ENCODE data around the gene NPIPB8. TPM values are rescaled to one million over a fixed set of nuclear protein-coding genes. Genes with fewer than 3 reads are reported as not detected.
"Not testable (repeated sequence)": the region's sequence is repeated elsewhere in the genome, so short reads cannot be mapped to it uniquely, and the experiment has no call there.

The NPIPB8 gene
- total RNA-seq, 1 donor from 2014 or later, result 4.4 TPM

DNA sequence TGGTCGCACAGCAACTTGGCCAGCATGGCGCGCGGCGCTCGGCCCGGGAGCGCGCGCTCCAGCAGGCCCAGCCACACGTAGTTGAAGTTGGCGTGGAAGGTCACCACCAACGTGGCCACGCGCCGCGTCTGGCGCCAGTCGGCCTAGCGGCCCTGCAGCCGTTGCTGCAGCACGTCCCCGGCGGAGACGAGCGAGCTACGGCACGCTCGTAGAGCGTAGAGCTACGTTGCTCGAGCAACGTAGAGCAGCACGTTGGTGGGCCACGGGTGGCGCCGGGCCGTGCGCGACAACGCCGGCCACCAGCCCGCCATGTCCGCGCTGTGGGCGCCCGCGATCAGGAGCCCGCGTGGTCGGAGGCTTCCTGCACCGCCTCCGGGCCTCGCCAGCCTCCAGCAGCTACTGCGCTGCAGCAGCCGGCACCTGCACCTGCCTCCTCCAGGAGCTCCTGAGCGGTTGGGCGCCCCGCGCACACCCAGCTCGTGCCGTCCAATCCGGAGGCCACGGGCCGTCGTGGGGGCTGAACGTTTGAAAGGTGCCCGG is 14.6 kb upstream of the NPIPB8 start:
- DNase-seq (ENCODE audit: low spot score), result no peak

- DNase-seq (ENCODE audit: low spot score), result not testable (repeated sequence)
These were observed 7.0 kb upstream of the NPIPB8 start for GRCh38 chr16:28630905-28631304.

GRCh38 chr16:28636093-28636823 is 1.6 kb upstream of the NPIPB8 start:
- DNase-seq (ENCODE audit: low spot score), result not testable (repeated sequence)

- not testable (repeated sequence) for DNase-seq (ENCODE audit: low spot score)
These were observed 494 bp downstream of the NPIPB8 start for GRCh38 chr16:28638359-28638758.

DNA sequence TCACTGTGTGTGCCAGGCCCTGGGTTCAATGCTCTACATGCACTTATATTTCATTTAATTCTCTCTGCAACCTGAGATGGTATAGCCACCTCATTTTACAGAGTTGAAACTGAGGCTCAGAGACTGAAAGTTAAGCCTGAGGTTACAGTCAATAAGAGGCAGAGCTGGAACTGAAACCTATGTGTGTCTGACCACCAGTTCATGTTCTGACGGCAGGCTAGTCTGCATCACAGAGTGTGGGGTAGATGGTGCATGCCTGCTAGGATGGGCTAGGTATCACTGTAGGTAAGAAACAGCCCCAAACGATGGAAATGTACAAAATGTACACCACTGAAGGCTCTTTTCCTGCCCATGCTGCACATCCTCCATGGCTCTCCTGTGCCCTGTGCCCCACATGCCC is 2.1 kb downstream of the NPIPB8 start:
- DNase-seq (ENCODE audit: low spot score), result not testable (repeated sequence)

DNA sequence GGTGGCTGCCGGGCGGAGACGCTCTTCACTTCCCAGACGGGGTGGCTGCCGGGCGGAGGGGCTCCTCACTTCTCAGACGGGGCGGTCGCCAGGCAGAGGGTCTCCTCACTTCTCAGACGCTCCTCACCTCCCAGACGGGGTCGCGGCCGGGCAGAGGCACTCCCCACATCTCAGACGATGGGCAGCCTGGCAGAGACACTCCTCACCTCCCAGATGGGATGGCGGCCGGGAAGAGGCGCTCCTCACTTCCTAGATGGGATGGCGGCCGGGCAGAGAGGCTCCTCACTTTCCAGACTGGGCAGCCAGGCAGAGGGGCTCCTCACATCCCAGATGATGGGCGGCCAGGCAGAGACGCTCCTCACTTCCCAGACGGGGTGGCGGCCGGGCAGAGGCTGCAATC is 28.4 kb downstream of the NPIPB8 start:
- not testable (repeated sequence) for DNase-seq (ENCODE audit: low spot score)

GRCh38 chr16:28667480-28667879 is 29.6 kb downstream of the NPIPB8 start:
- not testable (repeated sequence) for DNase-seq (ENCODE audit: low spot score)

GRCh38 chr16:28668199-28668598 is 30.3 kb downstream of the NPIPB8 start:
- DNase-seq (ENCODE audit: low spot score), result not testable (repeated sequence)

DNA sequence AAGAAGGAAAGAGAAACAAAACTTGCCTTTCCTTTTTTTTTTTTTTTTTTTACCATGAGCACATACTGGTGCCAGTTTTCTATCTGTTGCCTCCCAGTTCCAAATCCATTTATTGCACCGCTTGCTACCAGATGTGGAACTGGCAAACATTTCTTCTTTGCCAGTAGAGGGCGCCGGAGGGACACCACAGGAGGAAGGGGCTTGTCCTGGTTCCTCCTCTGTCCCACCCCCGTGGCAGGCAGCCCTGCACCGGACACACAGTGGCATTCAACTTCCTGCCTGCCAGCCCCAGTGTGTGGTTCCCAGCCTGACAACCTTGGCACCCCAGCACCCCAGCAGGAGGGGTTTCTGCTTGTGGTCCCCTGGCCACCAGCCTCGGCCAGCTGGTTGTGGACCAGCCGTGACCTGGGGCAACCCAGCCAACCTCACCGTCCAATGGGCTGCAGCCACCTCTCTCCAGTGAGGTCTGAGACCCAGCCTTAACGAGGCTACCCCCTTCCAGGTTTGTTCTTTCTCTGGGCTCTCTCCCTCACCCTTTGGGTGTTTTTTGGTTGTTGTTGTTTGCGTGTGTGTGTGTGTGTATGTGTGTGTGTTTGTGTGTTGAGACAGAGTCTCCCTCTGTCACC is 50.6 kb downstream of the NPIPB8 start:
- not testable (repeated sequence) for DNase-seq (ENCODE audit: low spot score)

DNA sequence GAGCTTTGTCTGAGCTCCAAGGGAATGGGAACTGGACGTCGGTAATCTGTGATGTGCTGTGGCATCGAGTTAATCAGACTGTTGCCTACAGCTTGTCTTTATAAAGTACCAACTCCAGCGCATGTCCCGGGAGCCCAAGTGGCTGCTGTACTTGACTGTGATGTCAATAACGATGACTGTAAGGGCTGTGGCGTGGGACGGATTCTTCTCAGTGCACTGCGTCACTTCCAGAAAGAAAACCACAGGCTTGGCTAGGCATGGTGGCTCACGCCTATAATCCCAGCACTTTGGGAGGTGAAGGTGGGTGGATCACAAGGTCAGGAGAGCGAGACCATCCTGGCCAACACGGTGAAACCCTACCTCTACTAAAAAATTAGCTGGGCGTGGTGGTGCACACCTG is 51.6 kb downstream of the NPIPB8 start:
- DNase-seq (ENCODE audit: low spot score), result not testable (repeated sequence)

- DNase-seq (ENCODE audit: low spot score), result peak; percentile 19
These were observed 53.9 kb downstream of the NPIPB8 start for GRCh38 chr16:28691722-28692121.

DNA sequence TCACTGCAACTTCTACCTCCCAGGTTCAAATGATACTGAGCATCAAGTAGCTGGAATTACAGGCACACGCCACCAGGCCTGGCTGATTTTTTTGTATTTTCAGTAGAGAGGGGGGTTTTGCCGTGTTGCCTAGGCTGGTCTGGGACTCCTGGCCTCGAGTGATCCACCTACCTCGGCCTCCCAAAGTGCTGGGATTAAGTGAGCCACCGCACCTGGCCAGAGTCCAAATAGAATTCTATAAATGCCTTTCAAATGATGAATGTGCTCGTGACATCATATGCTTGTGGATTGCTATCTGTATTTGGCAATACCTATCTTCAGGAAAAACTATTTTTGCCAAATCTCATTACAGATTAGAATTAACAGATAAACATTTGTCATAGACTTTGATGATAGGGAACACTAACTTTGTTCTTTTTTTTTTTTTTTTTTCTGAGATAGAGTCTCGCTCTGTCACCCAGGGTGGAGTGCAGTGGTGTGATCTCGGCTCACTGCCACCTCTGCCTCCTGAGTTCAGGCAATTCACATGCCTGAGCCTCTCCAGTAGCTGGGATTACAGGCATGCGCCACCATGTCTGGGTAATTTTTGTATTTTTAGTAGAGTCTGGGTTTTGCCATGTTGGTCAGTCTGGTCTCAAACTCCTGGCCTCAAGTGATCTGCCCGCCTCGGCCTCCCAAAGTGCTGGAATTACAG is 55.5 kb downstream of the NPIPB8 start:
- DNase-seq (ENCODE audit: low spot score), result not testable (repeated sequence)

- not testable (repeated sequence) for DNase-seq (ENCODE audit: low spot score)
These were observed 61.9 kb downstream of the NPIPB8 start for GRCh38 chr16:28699792-28700191.

DNA sequence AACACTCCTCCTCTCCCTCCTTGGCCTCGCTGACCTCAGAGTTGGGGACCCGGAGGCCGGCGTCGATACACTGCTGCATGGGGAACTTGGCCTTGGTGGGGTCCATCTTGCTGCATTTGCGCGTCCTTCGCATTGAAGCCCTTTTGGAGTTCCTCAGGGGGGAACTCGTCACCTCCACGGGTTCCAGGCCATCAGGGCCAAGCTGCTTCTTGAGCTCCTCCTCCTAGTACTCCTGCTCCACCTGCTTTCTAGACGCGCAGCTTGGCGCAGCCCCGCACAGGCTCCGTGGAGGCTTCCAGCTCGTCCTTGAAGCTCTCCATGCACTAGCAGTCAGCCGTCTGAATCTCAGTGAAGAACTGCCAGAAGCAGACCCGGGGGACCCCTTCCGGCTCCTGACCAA is 62.5 kb downstream of the NPIPB8 start:
- DNase-seq (ENCODE audit: low spot score), result not testable (repeated sequence)

GRCh38 chr16:28701384-28701783 is 63.5 kb downstream of the NPIPB8 start:
- not testable (repeated sequence) for DNase-seq (ENCODE audit: low spot score)

DNA sequence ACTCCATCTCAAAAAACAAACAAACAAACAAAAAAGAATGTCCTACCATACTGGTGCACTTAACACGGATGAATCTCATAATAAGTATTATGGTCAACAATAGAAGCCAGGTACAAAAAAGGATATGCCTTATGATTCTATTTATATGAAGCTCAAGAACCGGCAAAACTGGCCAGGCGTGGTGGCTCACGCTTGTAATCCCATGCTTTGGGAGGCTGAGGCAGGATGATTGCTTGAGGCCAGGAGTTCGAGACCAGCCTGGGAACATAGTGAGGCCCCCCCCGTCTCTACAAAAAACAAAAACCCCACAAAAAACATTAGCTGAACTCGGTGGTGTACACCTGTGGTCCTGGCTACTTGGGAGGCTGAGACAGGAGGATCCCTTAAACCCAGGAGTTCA is 66.4 kb downstream of the NPIPB8 start:
- not testable (repeated sequence) for DNase-seq (ENCODE audit: low spot score)

Other genes with a start within 250 kb of the NPIPB8 start
- gene EIF3CL, start 234.2 kb upstream of the NPIPB8 start, total RNA-seq, result 88.3 TPM
- not detected for gene NPIPB7, start 165.7 kb upstream of the NPIPB8 start, total RNA-seq
- gene CLN3, start 146.0 kb upstream of the NPIPB8 start, total RNA-seq, result 47.0 TPM
- gene APOBR, start 143.4 kb upstream of the NPIPB8 start, total RNA-seq, result 11.0 TPM
- not detected for gene IL27, start 131.2 kb upstream of the NPIPB8 start, total RNA-seq
- 127 TPM for gene NUPR1, start 99.1 kb upstream of the NPIPB8 start, total RNA-seq
- 38.3 TPM for gene SGF29, start 84.1 kb upstream of the NPIPB8 start, total RNA-seq
- 2.9 TPM for gene SULT1A2, start 41.0 kb upstream of the NPIPB8 start, total RNA-seq
- gene SULT1A1, start 28.0 kb upstream of the NPIPB8 start, total RNA-seq, result 20.6 TPM
- gene EIF3C, start 73.4 kb downstream of the NPIPB8 start, total RNA-seq, result 435 TPM
- 5.8 TPM for gene NPIPB9, start 113.7 kb downstream of the NPIPB8 start, total RNA-seq
- 162 TPM for gene ATXN2L, start 184.9 kb downstream of the NPIPB8 start, total RNA-seq
- 150 TPM for gene TUFM, start 208.3 kb downstream of the NPIPB8 start, total RNA-seq
- 55.5 TPM for gene SH2B1, start 225.8 kb downstream of the NPIPB8 start, total RNA-seq
- gene ATP2A1, start 240.4 kb downstream of the NPIPB8 start, total RNA-seq, result 0.75 TPM

All from ureter (tissue), 1 donor.